ENCODE results near the gene CHORDC1. TPM values are rescaled to one million over a fixed set of nuclear protein-coding genes. Genes with fewer than 3 reads are reported as not detected.
"Not testable (repeated sequence)": the region's sequence is repeated elsewhere in the genome, so short reads cannot be mapped to it uniquely, and the experiment has no call there.

The CHORDC1 gene
- total RNA-seq, 2 donors from 2014 or later = 46.4 to 101 TPM

- H3K9me3 ChIP-seq = no peaks in the 10 kb centered on the region
- DNase-seq (ENCODE audit: low spot score) (no peak), ATAC-seq (ENCODE audit: insufficient number of reproducible peaks, low FRiP score, low read depth) (no peak)
- H3K27me3 ChIP-seq (replicated peaks; ENCODE audit: insufficient read depth) = no peaks in the 10 kb centered on the region
- H3K36me3 ChIP-seq = no peaks in the 10 kb centered on the region
- no peak overlapping the region for H3K27ac ChIP-seq
- H3K4me1 ChIP-seq (ENCODE audit: control insufficient read depth in 1 of 2, low read depth in 2 of 2) = no peaks in the 10 kb centered on the region
- TF ChIP-seq CTCF (IDR thresholded peaks at IDR 0.05) = no peak
- no peak overlapping the region for H3K4me3 ChIP-seq
Measured at GRCh38 chr11:90171359-90171758, 51.5 kb downstream of the CHORDC1 start.

GRCh38 chr11:90168571-90168970, 54.3 kb downstream of the CHORDC1 start:
- no peaks in the 10 kb centered on the region for H3K9me3 ChIP-seq
- H3K4me1 ChIP-seq (ENCODE audit: control insufficient read depth in 1 of 2, low read depth in 2 of 2) = no peaks in the 10 kb centered on the region
- TF ChIP-seq CTCF (IDR thresholded peaks at IDR 0.05) = no peak
- H3K27me3 ChIP-seq (replicated peaks; ENCODE audit: insufficient read depth) = no peaks in the 10 kb centered on the region
- H3K36me3 ChIP-seq = no peaks in the 10 kb centered on the region
- ATAC-seq (ENCODE audit: insufficient number of reproducible peaks, low FRiP score, low read depth) (no peak), DNase-seq (ENCODE audit: low spot score) (no peak)
- no peak overlapping the region for H3K27ac ChIP-seq
- no peak overlapping the region for H3K4me3 ChIP-seq

- ATAC-seq (ENCODE audit: insufficient number of reproducible peaks, low FRiP score, low read depth); H3K27ac ChIP-seq; H3K27me3 ChIP-seq (replicated peaks; ENCODE audit: insufficient read depth); H3K4me3 ChIP-seq; H3K4me1 ChIP-seq (ENCODE audit: control insufficient read depth in 1 of 2, low read depth in 2 of 2); DNase-seq (ENCODE audit: low spot score); H3K36me3 ChIP-seq; H3K9me3 ChIP-seq: not testable (repeated sequence)
Measured at GRCh38 chr11:90167704-90168103, 55.1 kb downstream of the CHORDC1 start.

GRCh38 chr11:90166982-90167573, 55.8 kb downstream of the CHORDC1 start:
- not testable (repeated sequence) for H3K27ac ChIP-seq; H3K27me3 ChIP-seq (replicated peaks; ENCODE audit: insufficient read depth); H3K4me1 ChIP-seq (ENCODE audit: control insufficient read depth in 1 of 2, low read depth in 2 of 2); H3K4me3 ChIP-seq; H3K9me3 ChIP-seq; ATAC-seq (ENCODE audit: insufficient number of reproducible peaks, low FRiP score, low read depth); DNase-seq (ENCODE audit: low spot score); H3K36me3 ChIP-seq

Other genes starting within 250 kb of the CHORDC1 start
- gene TRIM49C, start 191.9 kb downstream of the CHORDC1 start, total RNA-seq = not detected
- gene UBTFL1, start 137.1 kb downstream of the CHORDC1 start, total RNA-seq = not detected
- under 1 TPM; 0.42 to 0.68 TPM for gene NAALAD2, start 88.4 kb downstream of the CHORDC1 start, total RNA-seq